IMR-90 (cell line): ENCODE results near the gene KRTAP10-9. TPM values are rescaled to one million over a fixed set of nuclear protein-coding genes. Genes with fewer than 3 reads are reported as not detected.

Experiments
- ATAC-seq: fragments of 200-7000 bp; cut with Tn5 transposase; 2 replicates; pipeline ENCODE4 v1.9.1; 2020; ENCODE audit warnings: low read depth, mild to moderate bottlenecking, moderate library complexity
- BruUV-seq: library from RNA; stranded (reverse); fragments of 400-500 nt; replicated peaks from 2 replicates; lab custom pipeline; 2021; lab: Mats Ljungman, UMichigan
- CTCF ChIA-PET: fragments of 300-600 bp; formaldehyde crosslinking; extraction: SDS; loops from one replicate; lab custom pipeline; 2021; ENCODE audit warnings: antibody characterized with exemption; lab: Yijun Ruan, JAX
- POLR2A ChIA-PET: fragments of 300-600 bp; sonication (Branson Sonifier 250); formaldehyde crosslinking; loops from one replicate; lab custom pipeline; 2022; ENCODE audit warnings: antibody characterized with exemption; ENCODE audit not compliant: unreplicated experiment; lab: Charles Lee
- DNase-seq: peaks from one replicate; pipeline ENCODE4 v3.0.0; 2013
- H2AFZ ChIP-seq: replicated peaks from 2 replicates; pipeline ENCODE3; 2013; ENCODE audit warnings: low read length, mild to moderate bottlenecking; ENCODE audit not compliant: poor library complexity
- H2AK5ac ChIP-seq: 2 replicates; pipeline ENCODE4 v1.6.1; 2013; ENCODE audit warnings: low read depth, low read length, inconsistent platforms
- H2AK9ac ChIP-seq: replicated peaks from 2 replicates; pipeline ENCODE3; 2013; ENCODE audit warnings: mild to moderate bottlenecking, low read depth, low read length, moderate library complexity; ENCODE audit not compliant: poor library complexity
- H2BK120ac ChIP-seq: 2 replicates; pipeline ENCODE4 v1.6.1; 2013; ENCODE audit warnings: low read depth, low read length, inconsistent platforms
- H2BK15ac ChIP-seq: 3 replicates; pipeline ENCODE4 v1.6.1; 2013; ENCODE audit warnings: low read depth, low read length, inconsistent platforms
- H2BK20ac ChIP-seq: 2 replicates; pipeline ENCODE4 v1.6.1; 2013; ENCODE audit warnings: low read depth, mild to moderate bottlenecking, inconsistent platforms, low read length, moderate library complexity
- H2BK5ac ChIP-seq: 2 replicates; pipeline ENCODE4 v1.6.1; 2013; ENCODE audit warnings: mild to moderate bottlenecking, low read depth, low read length, inconsistent platforms; ENCODE audit not compliant: poor library complexity, severe bottlenecking
- H3K14ac ChIP-seq: replicated peaks from 2 replicates; pipeline ENCODE4 v1.6.1; 2013; ENCODE audit warnings: low read depth, low read length, inconsistent platforms
- H3K18ac ChIP-seq: 2 replicates; pipeline ENCODE4 v1.6.1; 2013; ENCODE audit warnings: low read depth, low read length, control low read depth
- H3K23ac ChIP-seq: 2 replicates; pipeline ENCODE4 v1.6.1; 2013; ENCODE audit warnings: low read depth, low read length, inconsistent platforms
- H3K27ac ChIP-seq: 2 replicates; pipeline ENCODE4 v1.5.1; 2013; ENCODE audit warnings: mild to moderate bottlenecking, control low read depth, low read length; ENCODE audit not compliant: insufficient read depth
- H3K27me3 ChIP-seq: 2 replicates; pipeline ENCODE4 v1.6.1; 2013; ENCODE audit warnings: low read length; ENCODE audit not compliant: control insufficient read depth, insufficient read depth
- H3K36me3 ChIP-seq: 2 replicates; pipeline ENCODE4 v1.6.1; 2013; ENCODE audit warnings: low read length, mixed read lengths; ENCODE audit not compliant: control insufficient read depth, insufficient read depth
- H3K4ac ChIP-seq: 2 replicates; pipeline ENCODE4 v1.6.1; 2013; ENCODE audit warnings: low read depth, low read length, inconsistent platforms
- H3K4me1 ChIP-seq: 2 replicates; pipeline ENCODE4 v1.6.1; 2013; ENCODE audit warnings: low read length, mixed read lengths; ENCODE audit not compliant: control insufficient read depth, insufficient read depth
- H3K4me2 ChIP-seq: 2 replicates; pipeline ENCODE4 v1.6.1; 2013; ENCODE audit warnings: low read depth, mild to moderate bottlenecking, control low read depth, low read length, moderate library complexity
- H3K4me3 ChIP-seq: 2 replicates; pipeline ENCODE4 v1.5.1; 2013; ENCODE audit warnings: low read depth, mild to moderate bottlenecking, control low read depth, low read length, moderate library complexity; ENCODE audit not compliant: insufficient read depth
- H3K56ac ChIP-seq: 2 replicates; pipeline ENCODE4 v1.6.1; 2013; ENCODE audit warnings: low read length, inconsistent platforms; ENCODE audit not compliant: insufficient read depth; ENCODE audit errors: extremely low read depth
- H3K79me1 ChIP-seq, 2 experiments: 2 replicates each; pipeline ENCODE4 v1.6.1; 2013; ENCODE audit warnings: low read length in 2 of 2, inconsistent platforms in 1 of 2, low read depth in 1 of 2
- H3K9ac ChIP-seq: 2 replicates; pipeline ENCODE4 v1.6.1; 2013; ENCODE audit warnings: low read depth, low read length, control low read depth
- H3K9me1 ChIP-seq: 2 replicates; pipeline ENCODE4 v1.6.1; 2013; ENCODE audit warnings: low read length, inconsistent platforms; ENCODE audit not compliant: insufficient read depth
- H3K9me3 ChIP-seq: 2 replicates; pipeline ENCODE4 v1.6.1; 2013; ENCODE audit warnings: low read length; ENCODE audit not compliant: control insufficient read depth, insufficient read depth
- H4K20me1 ChIP-seq: 2 replicates; pipeline ENCODE4 v1.6.1; 2013; ENCODE audit warnings: low read length, inconsistent platforms; ENCODE audit not compliant: insufficient read depth
- H4K5ac ChIP-seq: 2 replicates; pipeline ENCODE4 v1.6.1; 2013; ENCODE audit warnings: mild to moderate bottlenecking, low read depth, low read length, control low read depth
- H4K8ac ChIP-seq, 2 experiments: 2 replicates each; pipeline ENCODE4 v1.6.1; 2013; ENCODE audit warnings: low read depth in 2 of 2, low read length in 2 of 2, control low read depth in 1 of 2, inconsistent platforms in 1 of 2
- H4K91ac ChIP-seq: 2 replicates; pipeline ENCODE4 v1.6.1; 2013; ENCODE audit warnings: low read depth, low read length, inconsistent platforms; ENCODE audit not compliant: insufficient read depth
- BHLHE40 ChIP-seq: fragments of 150-350 bp; IDR thresholded peaks from 2 replicates; pipeline ENCODE4 v1.6.1; 2016; ENCODE audit warnings: mild to moderate bottlenecking, low read depth, low read length
- CEBPB ChIP-seq: IDR thresholded peaks from 2 replicates; pipeline ENCODE4 v1.6.1; 2012; ENCODE audit warnings: low read depth, low read length, improper control_type of control experiment
- CHD1 ChIP-seq: IDR thresholded peaks from 2 replicates; pipeline ENCODE4 v1.6.1; 2012; ENCODE audit warnings: low read depth, low read length, improper control_type of control experiment
- FOS ChIP-seq: fragments of 150-350 bp; IDR thresholded peaks from 2 replicates; pipeline ENCODE4 v1.6.1; 2016; ENCODE audit warnings: low read depth, low read length
- MAFK ChIP-seq: IDR thresholded peaks from 2 replicates; pipeline ENCODE4 v1.6.1; 2012; ENCODE audit warnings: low read depth, low read length, improper control_type of control experiment
- MAZ ChIP-seq: IDR thresholded peaks from 2 replicates; pipeline ENCODE4 v1.6.1; 2012; ENCODE audit warnings: low read depth, mild to moderate bottlenecking, low read length, improper control_type of control experiment, moderate library complexity, borderline replicate concordance
- MXI1 ChIP-seq: IDR thresholded peaks from 2 replicates; pipeline ENCODE4 v1.6.1; 2012; ENCODE audit warnings: low read depth, mild to moderate bottlenecking, low read length, moderate library complexity, borderline replicate concordance
- NFE2L2 ChIP-seq: fragments of 150-350 bp; IDR thresholded peaks from 2 replicates; pipeline ENCODE4 v1.6.1; 2016; ENCODE audit warnings: low read depth, mild to moderate bottlenecking, low read length
- POLR2A ChIP-seq: IDR thresholded peaks from 2 replicates; pipeline ENCODE4 v1.6.1; 2012; ENCODE audit warnings: mild to moderate bottlenecking, low read depth, low read length
- RCOR1 ChIP-seq: IDR thresholded peaks from 2 replicates; pipeline ENCODE4 v1.6.1; 2012; ENCODE audit warnings: mild to moderate bottlenecking, low read length, improper control_type of control experiment; ENCODE audit not compliant: insufficient replicate concordance
- RFX5 ChIP-seq: IDR thresholded peaks from 2 replicates; pipeline ENCODE4 v1.8.0; 2012; ENCODE audit warnings: low read depth, mild to moderate bottlenecking, low read length, moderate library complexity
- SMC3 ChIP-seq: fragments of 150-350 bp; IDR thresholded peaks from 2 replicates; pipeline ENCODE4 v1.6.1; 2016; ENCODE audit warnings: low read depth, mild to moderate bottlenecking, antibody characterized with exemption, low read length, moderate library complexity
- WGBS, 2 experiments: methylation state at CpG; one replicate each; pipeline versions ENCODE4 v1.1.5 to v1.1.7; 2013; ENCODE audit warnings: missing lambda C conversion rate in 2 of 2; ENCODE audit not compliant: insufficient read length in 1 of 2; ENCODE audit errors: extremely low coverage in 2 of 2; 5-methylcytosine and 5-hydroxymethylcytosine counted together
- dilution Hi-C: fragments of 300-500 bp; cut with HindIII; formaldehyde crosslinking; loops from one replicate; pipeline ENCODE4 v1.14.3; 2018; ENCODE audit warnings: low sequenced_read_pairs; ENCODE audit not compliant: unreplicated experiment
- in situ Hi-C: fragments of 300-500 bp; cut with MboI; formaldehyde crosslinking; loops from 3 replicates; pipeline ENCODE4 v1.14.3; 2019; ENCODE audit warnings: low sequenced_read_pairs, inconsistent platforms, mixed read lengths
- intact Hi-C: fragments of 100-400 bp; cut with micrococcal nuclease; formaldehyde crosslinking; loops from 2 replicates; pipeline ENCODE4 v1.10.0; 2022
- polyA plus RNA-seq, 3 experiments: library from polyadenylated mRNA; depleted of rRNA; stranded (reverse); fragments of >200 nt; gene quantifications; 2 replicates each; pipeline ENCODE4 v1.2.3, GENCODE V29; 2012; ENCODE audit warnings: low replicate concordance in 1 of 3
- total RNA-seq: library from RNA; depleted of rRNA; stranded (reverse); fragments of >200 nt; gene quantifications from 2 replicates; pipeline ENCODE4 v1.2.3, GENCODE V29; 2012
- TF ChIP-seq, protein P1 (sequence below): fragments of 150-350 bp; IDR thresholded peaks from 2 replicates; pipeline ENCODE4 v1.6.1; 2017; ENCODE audit warnings: mild to moderate bottlenecking, antibody characterized with exemption, low read length, low read depth
- TF ChIP-seq, protein P2 (sequence below): conservative IDR thresholded peaks from 2 replicates; pipeline ENCODE4 v1.5.1; 2012; ENCODE audit warnings: mild to moderate bottlenecking, low read depth, low read length, improper control_type of control experiment

Gene KRTAP10-9
- total and polyA plus RNA-seq, 2 of the 4 experiments (the other 2 are of a cell fraction) = not detected

DNA sequence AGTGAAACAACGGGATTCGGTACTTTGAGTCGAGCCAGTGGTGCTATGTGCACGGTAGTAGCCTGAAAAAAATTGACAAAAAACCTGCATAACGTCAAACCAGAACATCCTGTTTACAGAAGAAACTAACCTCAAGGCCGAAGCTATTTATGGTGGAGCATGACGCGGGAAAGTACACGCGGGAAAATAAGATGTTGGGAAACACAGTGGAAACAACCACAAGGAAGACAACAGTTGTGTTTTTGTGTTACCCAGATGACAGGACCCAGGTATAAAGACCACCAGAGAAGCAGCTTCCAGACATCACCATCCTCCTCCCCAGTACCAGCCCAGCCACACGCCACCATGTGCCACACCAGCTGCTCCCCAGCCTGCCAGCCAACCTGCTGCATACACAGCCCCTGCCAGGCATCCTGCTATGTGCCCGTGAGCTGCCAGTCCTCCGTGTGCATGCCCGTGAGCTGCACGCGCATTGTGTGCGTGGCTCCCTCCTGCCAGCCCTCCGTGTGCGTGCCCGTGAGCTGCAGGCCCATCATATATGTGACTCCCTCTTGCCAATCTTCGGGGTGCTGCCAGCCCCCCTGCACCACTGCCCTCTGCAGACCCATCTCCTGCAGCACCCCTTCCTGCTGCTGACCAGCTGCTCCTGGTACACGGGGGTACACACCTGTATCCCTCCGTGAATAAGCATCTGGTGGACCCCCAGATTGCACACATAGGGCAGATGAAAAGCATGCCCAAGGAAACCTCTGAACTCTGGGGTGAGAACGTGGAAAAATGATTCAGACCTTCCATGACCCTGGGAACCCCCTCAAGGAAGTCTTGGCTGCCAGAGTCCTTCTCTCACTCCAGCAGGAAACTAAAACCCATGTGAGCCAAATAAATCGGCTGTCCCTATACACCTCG lies 31.0 kb downstream of the KRTAP10-9 start, which contains the start of gene KRTAP12-3:
Gene KRTAP12-3, plus strand, starts transcription at position 298 of the 906 bp plus-strand sequence. Its CDS starts 48 bp downstream, at position 346.
- no peak within 1 kb of the TSS for H3K18ac ChIP-seq
- H3K9me1 ChIP-seq = no peaks in the 10 kb centered on the region
- H3K9ac ChIP-seq = no peak within 1 kb of the TSS
- H4K20me1 ChIP-seq = no peaks in the 10 kb centered on the region
- H2BK15ac ChIP-seq = no peak within 1 kb of the TSS
- H4K5ac ChIP-seq = no peak within 1 kb of the TSS
- no TSS peak for BruUV-seq
- ATAC-seq (no peak), DNase-seq (peak; percentile 7)
- no peak within 1 kb of the TSS for H3K56ac ChIP-seq
- no peak within 1 kb of the TSS for H4K91ac ChIP-seq
- H4K8ac ChIP-seq = no peak within 1 kb of the TSS
- no peak within 1 kb of the TSS for H2BK5ac ChIP-seq
- H3K79me1 ChIP-seq = no peaks in the 10 kb centered on the region
- peak within 1 kb of the TSS; percentile 14 for H2AFZ ChIP-seq
- H3K23ac ChIP-seq = no peak within 1 kb of the TSS
- H3K27ac ChIP-seq = no peak within 1 kb of the TSS
- H2BK120ac ChIP-seq = no peak within 1 kb of the TSS
- POLR2A ChIA-PET = no interaction called here
- H3K36me3 ChIP-seq = no peaks in the 10 kb centered on the region
- dilution Hi-C loops (no loop called here), in situ Hi-C loops (no loop called here), intact Hi-C loops (loop anchor here (10.0 kb wide), 1 partner anchor 57 kb away; the partner anchor contains the start of gene TSPEAR)
- H2BK20ac ChIP-seq = no peak within 1 kb of the TSS
- no peak within 1 kb of the TSS for H3K4ac ChIP-seq
- H3K9me3 ChIP-seq = peaks cover 3% of the 10 kb centered on the region
- no peak within 1 kb of the TSS for H3K4me2 ChIP-seq
- no peak within 1 kb of the TSS for H2AK9ac ChIP-seq
- H3K4me1 ChIP-seq = no peaks in the 10 kb centered on the region
- peaks cover 2% of the 10 kb centered on the region; the same call in 1 of the 2 replicates for H3K27me3 ChIP-seq
- WGBS, 2 experiments = 81% methylated on average over 6 of the region's 26 CpGs; no CpG with 5 or more reads in 1 of the 2 experiments
- H3K14ac ChIP-seq = no peak within 1 kb of the TSS
- no peak within 1 kb of the TSS for H3K4me3 ChIP-seq
- CTCF ChIA-PET = no interaction called here
- H2AK5ac ChIP-seq = no peak within 1 kb of the TSS
- TF ChIP-seq CEBPB = no peak
- no peak for TF ChIP-seq MAZ
- TF ChIP-seq SMC3 = no peak
- no peak for TF ChIP-seq RFX5
- TF ChIP-seq, protein P1, sequence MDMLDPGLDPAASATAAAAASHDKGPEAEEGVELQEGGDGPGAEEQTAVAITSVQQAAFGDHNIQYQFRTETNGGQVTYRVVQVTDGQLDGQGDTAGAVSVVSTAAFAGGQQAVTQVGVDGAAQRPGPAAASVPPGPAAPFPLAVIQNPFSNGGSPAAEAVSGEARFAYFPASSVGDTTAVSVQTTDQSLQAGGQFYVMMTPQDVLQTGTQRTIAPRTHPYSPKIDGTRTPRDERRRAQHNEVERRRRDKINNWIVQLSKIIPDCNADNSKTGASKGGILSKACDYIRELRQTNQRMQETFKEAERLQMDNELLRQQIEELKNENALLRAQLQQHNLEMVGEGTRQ = no peak
- TF ChIP-seq, protein P2, sequence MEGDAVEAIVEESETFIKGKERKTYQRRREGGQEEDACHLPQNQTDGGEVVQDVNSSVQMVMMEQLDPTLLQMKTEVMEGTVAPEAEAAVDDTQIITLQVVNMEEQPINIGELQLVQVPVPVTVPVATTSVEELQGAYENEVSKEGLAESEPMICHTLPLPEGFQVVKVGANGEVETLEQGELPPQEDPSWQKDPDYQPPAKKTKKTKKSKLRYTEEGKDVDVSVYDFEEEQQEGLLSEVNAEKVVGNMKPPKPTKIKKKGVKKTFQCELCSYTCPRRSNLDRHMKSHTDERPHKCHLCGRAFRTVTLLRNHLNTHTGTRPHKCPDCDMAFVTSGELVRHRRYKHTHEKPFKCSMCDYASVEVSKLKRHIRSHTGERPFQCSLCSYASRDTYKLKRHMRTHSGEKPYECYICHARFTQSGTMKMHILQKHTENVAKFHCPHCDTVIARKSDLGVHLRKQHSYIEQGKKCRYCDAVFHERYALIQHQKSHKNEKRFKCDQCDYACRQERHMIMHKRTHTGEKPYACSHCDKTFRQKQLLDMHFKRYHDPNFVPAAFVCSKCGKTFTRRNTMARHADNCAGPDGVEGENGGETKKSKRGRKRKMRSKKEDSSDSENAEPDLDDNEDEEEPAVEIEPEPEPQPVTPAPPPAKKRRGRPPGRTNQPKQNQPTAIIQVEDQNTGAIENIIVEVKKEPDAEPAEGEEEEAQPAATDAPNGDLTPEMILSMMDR = no peak
- TF ChIP-seq MXI1 = no peak
- TF ChIP-seq RCOR1 = no peak
- no peak for TF ChIP-seq POLR2A
- TF ChIP-seq FOS = no peak
- no peak for TF ChIP-seq NFE2L2
- no peak for TF ChIP-seq CHD1
- no peak for TF ChIP-seq MAFK
- no peak for TF ChIP-seq BHLHE40
